NK-92 (cell line): Measurements from ENCODE around the gene MAGI1.
"Not testable (repeated sequence)": the region's sequence is repeated elsewhere in the genome, so short reads cannot be mapped to it uniquely, and the experiment has no call there.

Experiments used
- DNase-seq: peaks from one replicate; lab custom pipeline; 2025; ENCODE audit not compliant: unreplicated experiment; lab: John Stamatoyannopoulos, UW

The MAGI1 gene

DNA sequence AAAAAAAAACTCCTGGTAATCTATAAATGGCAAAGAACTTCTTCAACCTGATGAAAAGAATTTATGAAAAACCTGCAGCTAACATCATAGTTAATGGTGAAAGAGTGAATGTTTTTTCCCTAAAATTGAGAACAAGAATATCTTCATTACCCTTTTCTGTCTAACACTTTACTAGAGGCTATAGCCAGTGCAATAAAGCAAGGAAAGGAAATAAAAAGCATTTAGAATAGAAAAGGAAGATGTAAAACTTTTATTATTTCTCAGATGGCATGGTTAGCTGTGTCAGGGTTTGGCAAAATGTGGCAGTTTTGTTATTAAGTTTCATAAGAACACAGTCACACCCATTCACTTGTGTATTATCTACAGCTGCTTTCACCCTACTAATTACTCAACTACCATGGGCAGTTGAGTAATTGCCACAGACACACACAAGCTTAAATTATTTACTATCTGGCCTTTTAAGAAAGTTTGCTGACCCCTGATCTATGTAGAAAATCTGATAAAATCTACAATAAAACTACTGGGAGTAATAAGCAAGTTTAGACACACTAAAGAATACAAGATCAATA is 465.1 kb downstream of the MAGI1 start:
- no peak for DNase-seq

DNA sequence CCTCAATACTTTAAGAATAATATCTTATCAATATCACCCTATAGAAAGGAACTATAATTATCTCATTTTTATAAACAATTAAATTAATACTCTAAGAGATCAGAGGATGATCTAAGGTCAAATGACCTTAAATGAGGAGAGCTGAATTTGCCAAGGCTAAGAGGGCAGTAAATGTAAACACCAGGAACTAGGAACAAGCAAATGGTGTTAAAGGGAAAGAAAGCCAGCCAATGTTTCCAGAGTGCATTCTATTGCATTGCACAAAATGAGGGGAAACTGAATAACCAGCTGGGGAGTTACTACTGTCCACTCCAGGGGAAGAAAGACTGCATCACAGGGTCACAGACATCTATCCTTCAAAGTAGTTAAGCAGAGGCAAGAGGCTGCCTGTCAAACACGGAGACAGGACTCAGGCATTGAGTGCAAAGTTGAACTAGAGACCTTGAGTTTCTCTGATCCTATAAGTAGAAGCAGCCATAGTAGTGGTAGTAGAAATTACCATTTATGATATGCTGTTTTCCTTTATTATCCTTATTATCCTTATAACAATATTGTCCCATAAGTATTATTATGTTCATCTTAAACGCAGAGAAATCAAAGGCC is 466.4 kb downstream of the MAGI1 start:
- DNase-seq = no peak

DNA sequence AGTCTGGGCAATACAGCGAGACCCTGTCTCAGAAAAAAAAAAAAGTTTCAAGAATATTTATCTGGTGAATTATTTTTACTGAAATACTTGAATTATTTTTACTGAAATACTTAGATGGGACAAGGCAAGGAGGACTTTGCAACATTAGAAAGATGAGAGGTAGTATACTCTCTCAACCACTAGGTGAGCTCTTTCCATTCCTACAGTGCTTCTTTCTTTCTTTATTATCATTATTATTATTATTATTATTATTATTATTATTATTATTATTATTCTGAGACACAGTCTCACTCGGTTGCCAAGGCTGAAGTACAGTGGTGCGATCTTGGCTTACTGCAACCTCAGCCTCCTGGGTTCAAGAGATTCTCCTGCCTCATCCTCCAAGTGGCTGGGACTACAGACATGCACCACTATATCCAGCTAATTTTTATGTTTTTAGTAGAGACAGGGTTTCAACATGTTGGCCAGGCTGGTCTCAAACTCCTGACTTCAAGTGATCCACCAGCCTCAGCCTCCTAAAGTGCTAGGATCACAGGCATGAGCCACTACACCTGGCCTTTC is 468.8 kb downstream of the MAGI1 start:
- no peak for DNase-seq

DNA sequence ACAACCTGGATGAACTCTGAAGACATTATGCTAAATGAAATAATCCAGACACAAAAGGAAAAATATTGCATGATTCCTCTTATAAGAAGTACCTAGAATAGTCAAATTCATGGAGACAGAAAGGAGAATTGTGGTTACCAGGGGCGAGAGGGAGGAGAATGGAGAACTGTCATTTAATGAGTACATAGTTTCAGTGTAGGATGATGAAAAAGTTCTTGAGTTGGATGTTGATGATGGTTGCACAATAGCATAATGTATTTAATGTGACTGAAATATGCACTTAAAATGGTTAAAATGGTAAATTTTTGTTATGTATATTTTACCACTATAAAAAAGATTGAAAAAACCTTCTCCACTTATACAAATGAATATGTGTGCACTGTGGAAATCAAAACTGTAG is 469.6 kb downstream of the MAGI1 start:
- DNase-seq = no peak

DNA sequence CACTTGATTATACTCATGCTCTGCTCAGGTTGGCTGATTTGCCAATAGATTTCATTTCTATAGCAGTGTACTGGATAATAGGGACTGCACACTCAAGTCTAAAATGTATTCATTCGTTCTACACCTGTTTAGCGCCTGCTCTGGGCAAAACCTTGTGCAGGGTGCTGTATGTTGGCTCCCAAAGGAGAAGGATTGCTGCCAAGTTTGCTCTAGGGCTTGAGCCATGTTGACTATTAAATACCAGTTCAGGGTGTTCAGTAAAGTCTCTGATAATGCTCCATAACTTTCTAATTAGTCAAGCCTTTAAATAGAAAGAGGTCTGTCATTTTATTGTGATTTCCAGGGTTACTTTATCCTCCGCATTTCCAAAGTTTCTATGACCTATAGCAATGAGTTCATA is 470.2 kb downstream of the MAGI1 start:
- no peak for DNase-seq

DNA sequence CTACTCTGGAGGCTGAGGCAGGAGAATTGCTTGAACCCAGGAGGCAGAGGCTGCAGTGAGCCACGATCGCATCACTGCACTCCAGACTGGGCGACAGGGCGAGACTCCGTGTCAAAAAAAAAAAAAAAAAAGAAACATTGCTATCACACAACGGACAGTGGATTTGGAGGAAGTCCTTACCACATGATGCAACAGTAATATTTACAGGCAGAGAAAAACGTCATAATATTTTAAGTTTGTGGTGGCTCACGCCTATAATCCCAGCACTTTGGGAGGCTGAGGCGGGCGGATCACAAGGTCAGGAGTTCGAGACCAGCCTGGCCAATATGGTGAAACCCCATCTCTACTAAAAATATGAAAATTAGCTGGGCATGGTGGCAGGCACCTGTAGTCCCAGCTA is 473.0 kb downstream of the MAGI1 start:
- DNase-seq = not testable (repeated sequence)

DNA sequence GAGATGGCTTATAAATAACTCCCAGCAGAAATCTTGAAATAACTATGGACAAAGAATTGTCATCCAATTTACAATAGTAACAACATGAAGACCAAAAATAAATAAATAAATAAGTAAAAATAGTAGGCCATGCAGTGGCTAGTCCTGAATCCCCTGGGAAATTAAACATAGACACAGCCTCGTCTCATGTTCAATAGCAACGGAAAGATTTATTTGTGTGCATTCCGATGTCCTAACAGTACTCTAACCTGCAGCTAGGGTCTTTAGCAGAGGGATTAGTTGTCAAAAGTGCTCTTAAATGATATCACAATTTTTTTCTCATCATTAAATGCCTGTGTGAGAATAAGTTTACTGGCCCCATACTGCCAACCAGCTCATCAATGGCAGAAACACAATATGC is 474.2 kb downstream of the MAGI1 start:
- no peak for DNase-seq

DNA sequence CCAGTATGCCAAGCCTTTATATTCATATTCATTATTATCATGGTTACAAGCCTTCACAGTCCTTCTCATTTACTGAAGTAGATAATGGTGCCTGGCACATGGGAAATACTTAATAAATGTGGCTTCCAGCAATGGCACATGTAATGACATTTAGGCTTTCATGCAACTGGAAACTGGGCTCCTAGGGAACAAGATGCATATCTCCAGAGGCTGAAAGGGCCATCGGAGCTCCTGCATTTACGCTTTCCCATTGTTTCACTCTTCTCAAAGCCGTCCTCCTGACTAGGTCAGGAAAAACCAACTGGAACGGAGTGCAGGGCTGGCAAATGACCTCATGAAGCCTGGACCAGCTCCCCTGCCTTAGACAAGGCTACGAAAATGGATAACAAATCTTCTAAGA is 474.9 kb downstream of the MAGI1 start:
- DNase-seq = no peak

DNA sequence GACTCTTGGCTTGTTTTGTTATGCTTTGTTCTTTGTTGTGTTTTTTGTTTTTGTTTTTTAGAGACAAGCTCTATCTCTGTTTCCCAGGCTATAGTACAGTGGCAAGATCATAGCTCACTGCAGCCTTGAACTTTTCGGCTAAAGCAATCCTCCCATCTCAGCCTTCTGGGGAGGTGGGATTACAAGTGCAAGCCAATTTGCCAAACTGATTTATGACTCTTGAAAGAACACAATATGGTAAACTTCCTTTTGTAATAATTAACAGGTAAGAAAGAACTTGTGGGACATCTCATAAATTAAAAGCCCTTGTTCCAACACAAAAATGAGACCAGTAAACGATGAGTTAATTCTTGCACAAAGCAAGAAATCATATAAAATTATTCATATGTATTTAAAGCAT is 476.3 kb downstream of the MAGI1 start:
- no peak for DNase-seq

DNA sequence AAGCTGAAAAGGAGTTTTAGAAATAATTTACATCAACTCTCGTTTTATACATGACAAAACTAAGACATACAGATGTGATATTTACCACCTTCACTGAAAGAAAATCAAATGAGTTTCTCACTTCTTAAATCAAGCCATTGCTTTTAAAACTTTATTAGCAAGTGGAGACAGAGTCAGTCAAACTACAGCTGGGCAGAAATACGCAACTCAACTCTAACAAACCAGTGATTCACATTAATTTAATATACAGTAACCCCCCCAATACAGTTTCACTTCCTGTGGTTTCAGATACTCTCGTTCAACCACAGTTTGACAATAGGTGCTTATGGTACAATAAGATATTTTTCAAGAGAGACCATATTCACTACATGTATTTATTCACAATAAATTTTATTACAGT is 477.1 kb downstream of the MAGI1 start:
- DNase-seq = no peak

DNA sequence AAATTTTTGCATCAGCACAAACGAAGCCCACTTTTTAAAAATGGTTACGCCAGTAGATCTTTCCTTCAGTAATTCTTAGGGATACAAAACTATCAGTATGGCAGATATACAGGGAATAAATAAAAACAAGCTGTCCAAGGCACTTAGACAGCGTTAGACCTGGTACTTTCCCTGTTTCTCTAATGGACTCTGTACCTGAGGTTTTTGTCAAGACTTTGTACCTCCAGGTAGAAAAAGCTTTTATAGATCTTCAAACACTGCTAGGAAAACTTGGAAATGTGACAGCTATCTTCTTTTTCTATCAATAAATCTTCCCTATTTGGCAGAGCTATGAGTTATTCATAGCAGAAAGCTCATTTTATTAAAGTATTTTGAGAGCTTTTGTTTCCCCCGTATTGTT is 477.8 kb downstream of the MAGI1 start:
- no peak for DNase-seq

DNA sequence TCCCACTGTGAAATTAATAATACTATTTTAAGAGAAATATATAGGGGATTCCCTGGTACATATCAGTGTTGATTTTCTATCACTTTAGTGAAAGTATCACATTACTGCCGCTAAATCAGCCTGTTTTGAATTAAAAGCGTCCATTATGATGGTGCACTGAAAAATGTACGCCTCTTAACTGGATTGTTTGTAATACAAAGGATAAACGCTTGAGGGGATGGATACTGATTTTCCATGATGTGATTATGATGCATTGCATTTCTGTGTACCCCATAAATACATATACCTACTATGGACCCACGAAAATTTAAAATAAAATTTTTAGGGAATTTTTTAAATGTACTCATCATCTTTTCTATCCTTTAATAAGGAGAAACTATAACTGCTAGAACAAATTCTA is 478.6 kb downstream of the MAGI1 start:
- DNase-seq = no peak

DNA sequence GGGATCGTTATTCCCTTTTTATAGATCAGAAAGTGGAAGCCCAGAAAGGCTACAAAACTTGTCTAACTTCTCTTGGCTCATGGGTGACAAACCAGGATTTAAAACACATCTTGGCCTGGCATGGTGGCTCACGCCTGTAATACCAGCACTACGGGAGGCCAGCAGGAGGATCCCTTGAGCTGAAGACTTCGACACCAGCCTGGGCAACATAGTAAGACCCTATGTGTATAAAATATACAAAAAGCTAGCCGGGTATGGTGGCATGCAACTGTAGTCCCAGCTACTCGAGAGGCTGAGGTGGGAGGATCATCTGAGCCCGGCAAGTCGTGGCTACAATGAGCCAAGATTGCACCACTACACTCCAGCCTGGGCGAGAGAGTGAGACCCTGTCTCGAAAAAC is 479.1 kb downstream of the MAGI1 start:
- no peak for DNase-seq

DNA sequence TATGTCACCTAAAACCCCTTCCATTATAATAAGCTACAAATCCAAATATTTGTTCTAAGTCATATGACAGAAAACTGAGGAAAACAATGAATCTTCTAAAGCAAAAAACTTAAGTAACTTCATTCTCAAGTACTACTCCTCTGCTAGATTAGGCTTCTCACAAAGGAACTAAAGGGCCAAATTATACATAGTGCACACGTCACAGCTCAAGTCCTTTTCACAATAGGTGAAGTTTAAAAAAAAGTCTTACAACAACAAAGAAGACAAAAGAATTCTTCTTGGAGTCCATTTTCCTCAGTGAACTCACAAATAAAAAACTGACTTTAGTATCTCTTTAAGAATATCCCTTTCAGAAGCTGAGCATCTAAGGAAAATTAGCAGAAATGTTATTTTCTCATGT is 479.9 kb downstream of the MAGI1 start:
- no peak for DNase-seq

DNA sequence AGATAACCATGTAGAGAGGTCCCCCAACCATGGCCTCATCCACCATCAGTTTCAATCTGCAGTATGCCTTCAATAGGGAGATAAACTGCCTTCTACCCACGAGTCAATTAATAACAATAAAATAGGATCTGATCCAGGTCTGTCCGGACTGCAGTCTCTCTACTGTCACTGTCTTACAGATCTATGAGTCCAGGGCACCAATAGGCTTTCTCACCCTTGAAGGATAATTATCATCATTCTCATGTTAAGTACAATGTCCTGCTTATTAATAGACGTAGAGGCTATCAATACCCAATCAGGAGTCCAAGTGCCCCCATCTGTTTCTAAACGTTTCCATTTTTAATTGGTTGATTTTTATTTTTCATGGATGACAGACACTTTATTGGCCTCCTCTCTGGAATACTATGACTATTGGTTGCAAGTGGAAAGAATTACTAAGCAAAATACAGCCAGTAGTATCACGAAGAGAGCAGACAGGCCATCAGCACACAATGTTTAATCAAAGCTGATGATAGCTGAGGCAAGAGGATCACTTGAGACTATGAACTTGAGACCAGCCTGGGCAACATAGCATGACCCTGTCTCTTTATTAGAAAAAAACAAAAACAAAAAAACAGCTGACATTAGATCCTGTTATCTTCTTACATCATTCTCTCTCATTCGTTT is 480.7 kb downstream of the MAGI1 start:
- no peak for DNase-seq

DNA sequence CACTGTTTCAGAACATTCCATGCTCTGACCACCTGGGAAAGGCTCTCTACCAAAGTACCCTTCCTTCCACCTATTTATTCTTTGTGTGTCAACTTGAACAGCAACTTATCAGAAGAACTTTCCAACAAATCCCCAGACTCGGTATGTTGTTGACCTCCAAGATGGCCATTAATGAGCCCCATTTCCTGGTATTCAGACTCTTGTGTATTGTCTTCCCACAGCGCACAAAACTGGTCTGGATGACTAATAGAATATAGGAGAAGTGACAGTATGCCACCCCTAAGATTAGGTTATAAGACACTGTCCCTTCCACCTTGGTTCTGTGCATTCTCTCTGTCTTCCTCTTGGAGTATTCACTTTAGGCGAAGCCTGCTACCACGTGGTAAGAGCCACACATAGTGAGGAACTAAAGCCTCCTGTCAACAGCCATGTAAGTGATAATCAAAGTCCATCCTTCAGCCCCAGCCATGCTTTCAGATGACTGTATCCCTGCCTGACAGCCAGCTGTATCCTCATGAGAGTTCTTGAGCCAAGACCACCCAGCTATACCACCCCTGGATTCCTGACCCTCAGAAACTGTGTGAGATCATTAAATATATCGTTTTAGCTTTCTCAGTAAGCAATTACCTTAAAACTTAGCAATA is 481.7 kb downstream of the MAGI1 start:
- DNase-seq = no peak

DNA sequence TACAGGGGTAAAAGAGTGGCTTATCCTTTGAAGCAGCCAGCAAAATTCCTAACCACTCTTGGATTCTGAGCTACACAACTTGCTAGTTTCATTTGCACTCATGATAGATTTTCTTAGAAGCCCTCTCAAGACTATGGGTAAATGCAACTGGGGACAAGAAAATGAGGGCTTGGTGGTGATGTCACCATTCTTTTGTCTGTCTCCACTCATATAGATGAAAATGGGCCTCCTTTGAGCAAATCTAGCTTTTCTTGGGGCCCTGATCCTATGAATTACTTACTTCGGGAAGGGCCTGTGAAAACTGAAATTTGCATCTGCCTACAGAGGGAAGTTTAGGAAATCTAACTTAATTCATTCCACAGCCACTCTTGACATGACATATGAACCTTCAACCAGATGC is 486.3 kb downstream of the MAGI1 start:
- no peak for DNase-seq

DNA sequence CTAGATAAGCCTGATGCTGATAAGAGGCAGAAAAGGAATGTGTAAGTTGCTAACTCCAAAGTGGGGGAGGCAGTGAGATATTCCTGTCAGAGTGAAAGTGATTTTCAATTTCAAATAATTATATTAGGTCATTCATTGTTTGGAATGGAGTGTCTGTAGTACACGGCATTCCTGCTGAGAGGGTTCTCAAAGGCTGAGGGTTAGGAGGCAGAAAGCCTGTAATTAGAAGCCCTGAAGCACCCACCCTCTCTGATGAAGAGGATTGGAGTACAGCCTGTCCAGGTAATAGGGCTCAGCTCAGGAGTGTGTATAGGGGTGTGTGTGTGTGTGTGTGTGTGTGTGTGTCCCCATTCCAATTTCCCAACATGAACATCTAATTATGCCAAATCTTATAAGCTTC is 486.8 kb downstream of the MAGI1 start:
- no peak for DNase-seq

DNA sequence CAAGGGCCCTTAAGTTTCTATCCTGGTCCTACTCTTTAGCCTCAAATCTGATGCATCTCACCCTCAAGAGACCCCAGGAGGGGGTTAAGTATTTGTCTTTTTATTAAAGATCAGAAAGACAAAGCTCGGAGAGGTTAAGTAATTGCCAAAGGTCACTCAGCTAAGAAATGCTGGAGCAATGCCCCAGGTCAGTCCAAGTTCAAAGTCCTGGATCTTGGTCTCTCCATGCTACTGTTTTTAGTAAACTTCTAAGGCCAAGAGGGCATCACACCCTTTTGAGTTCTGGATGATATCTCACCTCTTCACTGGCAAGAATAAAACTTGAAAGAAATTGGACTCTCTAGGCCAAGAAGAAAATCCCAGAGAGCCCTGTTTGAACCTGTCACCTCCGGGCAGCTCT is 488.6 kb downstream of the MAGI1 start:
- DNase-seq = no peak

DNA sequence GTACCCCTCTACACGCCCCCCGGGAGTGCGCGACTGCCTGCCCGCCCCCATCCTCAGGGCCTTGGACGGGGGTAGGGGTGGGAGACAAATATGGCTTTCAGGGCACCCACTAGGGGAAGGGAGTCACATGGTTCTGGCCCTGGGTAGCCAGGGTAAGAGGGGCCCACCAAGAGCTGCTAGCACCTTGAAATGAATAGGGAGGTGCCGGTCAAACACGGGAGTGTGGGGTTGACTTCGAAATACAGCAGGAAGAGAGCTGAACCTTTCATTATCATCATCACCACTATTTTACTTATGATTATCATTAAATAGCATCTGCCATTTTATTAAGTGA is 489.1 kb downstream of the MAGI1 start:
- DNase-seq = no peak

DNA sequence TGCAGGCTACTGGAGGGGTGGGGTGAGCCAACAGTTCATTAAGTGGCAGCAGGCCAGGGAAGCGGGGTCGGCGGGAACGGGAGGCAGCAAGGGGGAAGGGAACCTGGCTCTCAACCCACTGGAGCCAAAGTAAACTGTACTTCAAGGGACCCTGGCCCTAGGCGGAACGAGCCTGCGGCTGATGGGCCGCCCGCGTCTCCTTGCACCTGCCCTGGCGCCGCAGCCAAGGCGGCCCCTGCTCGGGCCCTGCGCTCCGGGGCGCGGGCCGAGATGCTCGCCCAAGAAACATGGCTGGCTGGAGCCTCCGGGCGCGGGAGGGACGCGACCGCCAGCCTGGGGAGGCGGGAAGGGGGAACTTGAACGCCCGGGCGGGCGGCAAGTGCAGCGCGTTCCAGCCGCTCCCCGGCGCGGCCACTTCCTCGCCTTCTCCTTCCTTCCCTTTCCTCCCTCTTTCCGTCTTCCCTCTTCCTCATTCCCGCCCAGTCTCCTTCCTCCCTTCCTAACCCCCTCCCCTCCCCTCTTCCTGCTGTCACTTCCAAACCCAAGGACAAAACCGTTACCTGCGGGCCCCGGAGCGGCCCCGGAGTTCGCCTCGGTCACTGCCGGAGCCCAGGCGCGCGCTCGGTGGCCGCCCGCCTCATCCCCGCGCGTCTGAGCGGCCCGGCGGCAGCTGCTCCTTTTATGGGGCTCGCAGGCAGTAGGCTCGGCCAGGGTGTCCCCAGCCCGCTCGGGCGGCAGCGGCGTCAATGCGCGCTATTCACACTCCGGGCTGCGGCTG is 489.7 kb downstream of the MAGI1 start:
- no peak for DNase-seq
